ENCODE measurements around the gene ELMO1. TPM values are rescaled to one million over a fixed set of nuclear protein-coding genes. Genes with fewer than 3 reads are reported as not detected.

ELMO1 gene
- total and polyA plus RNA-seq, 2 of the 13 experiments (the other 11 are each of a cell fraction or from before 2014, with no cell fraction given): 0.11 to 0.17 TPM

GRCh38 chr7:37388811-37389210, 59.9 kb downstream of the ELMO1 start:
- no peaks in the 10 kb centered on the region for H3K9me3 ChIP-seq (ENCODE audit: low read length)
- no peaks in the 10 kb centered on the region for H3K36me3 ChIP-seq (replicated peaks in 1 of 2; ENCODE audit: control insufficient read depth in 1 of 2, insufficient read depth in 2 of 2, low read length in 2 of 2)
- WGBS (ENCODE audit: low lambda C conversion rate): 33% methylated on average over 4 of the region's 4 CpGs
- ATAC-seq: no peak
- FAIRE-seq: no peak
- no peak overlapping the region for H2AFZ ChIP-seq (ENCODE audit: low read length)
- 0 out of 5 replicates have a peak, but pooled peaks cover 0 to 7% of the 10 kb centered on the region in 2 experiments for H3K27me3 ChIP-seq (ENCODE audit: control insufficient read depth in 1 of 2, insufficient read depth in 2 of 2, low read length in 2 of 2)
- H3K4me3 ChIP-seq (replicated peaks in 1 of 3; ENCODE audit: insufficient read depth in 1 of 3, low read depth in 2 of 3, low read length in 3 of 3): no peak overlapping the region
- BruUV-seq (replicated peaks): no TSS peak
- no peaks in the 10 kb centered on the region for H3K4me1 ChIP-seq (ENCODE audit: insufficient read depth, low read length)
- no peak for DNase-seq (ENCODE audit: low spot score)
- ChIA-PET CTCF (ENCODE audit: low intra/inter-chr PET ratio, low total read pairs) (no interaction called here), POLR2A (no interaction called here)
- in situ Hi-C loops (cut with HindIII; ENCODE audit: extremely low pct_ligation_motif_present, low pct_unique_long_range_greater_than_20kb): no loop called here
- H3K4me2 ChIP-seq (ENCODE audit: low read depth, low read length): no peak overlapping the region
- intact Hi-C loops (cut with micrococcal nuclease; ENCODE audit: unreplicated experiment): no loop called here
- H3K9ac ChIP-seq (ENCODE audit: insufficient read depth, low read depth, low read length): no peak overlapping the region
- no peaks in the 10 kb centered on the region; the same call in 1 of the 2 replicates for H4K20me1 ChIP-seq (ENCODE audit: insufficient read depth, low read length)
- no peaks in the 10 kb centered on the region for H3K79me2 ChIP-seq (ENCODE audit: insufficient read depth, low read length)
- no peak overlapping the region for H3K27ac ChIP-seq (ENCODE audit: extremely low read length, insufficient read depth, low read length)
- TF ChIP-seq AGO1 (IDR thresholded peaks at IDR 0.05; ENCODE audit: low read depth, low read length, poor library complexity, severe bottlenecking): no peak
- no peak for TF ChIP-seq PHB2 (IDR thresholded peaks at IDR 0.05; ENCODE audit: partially characterized antibody)
- TF ChIP-seq MXD1 (CRISPR knock-in tag; IDR thresholded peaks at IDR 0.05): no peak
- TF ChIP-seq PHF20 (CRISPR knock-in tag; IDR thresholded peaks at IDR 0.05): no peak

GRCh38 chr7:37385787-37386186, 62.9 kb downstream of the ELMO1 start:
- BruUV-seq (replicated peaks): no TSS peak
- no peak overlapping the region for H3K4me2 ChIP-seq (ENCODE audit: low read depth, low read length)
- CTCF ChIA-PET (ENCODE audit: low intra/inter-chr PET ratio, low total read pairs): no interaction called here
- WGBS (ENCODE audit: low lambda C conversion rate): 33% methylated on average over 3 of the region's 6 CpGs
- POLR2A ChIA-PET: no interaction called here
- DNase-seq (ENCODE audit: low spot score) (no peak), FAIRE-seq (no peak), ATAC-seq (no peak)
- H3K27ac ChIP-seq (ENCODE audit: extremely low read length, insufficient read depth, low read length): no peak overlapping the region
- no peak overlapping the region for H3K9ac ChIP-seq (ENCODE audit: insufficient read depth, low read depth, low read length)
- H3K36me3 ChIP-seq (replicated peaks in 1 of 2; ENCODE audit: control insufficient read depth in 1 of 2, insufficient read depth in 2 of 2, low read length in 2 of 2): no peaks in the 10 kb centered on the region
- H4K20me1 ChIP-seq (ENCODE audit: insufficient read depth, low read length): no peaks in the 10 kb centered on the region
- no peaks in the 10 kb centered on the region for H3K79me2 ChIP-seq (ENCODE audit: insufficient read depth, low read length)
- 0 out of 5 replicates have a peak, but pooled peaks cover 0 to 7% of the 10 kb centered on the region in 2 experiments for H3K27me3 ChIP-seq (ENCODE audit: control insufficient read depth in 1 of 2, insufficient read depth in 2 of 2, low read length in 2 of 2)
- in situ Hi-C loops (cut with HindIII; ENCODE audit: extremely low pct_ligation_motif_present, low pct_unique_long_range_greater_than_20kb): no loop called here
- intact Hi-C loops (cut with micrococcal nuclease; ENCODE audit: unreplicated experiment): no loop called here
- H3K4me3 ChIP-seq (replicated peaks in 1 of 3; ENCODE audit: insufficient read depth in 1 of 3, low read depth in 2 of 3, low read length in 3 of 3): no peak overlapping the region
- H3K9me3 ChIP-seq (ENCODE audit: low read length): no peaks in the 10 kb centered on the region
- TF ChIP-seq ZNF572 (CRISPR knock-in tag; IDR thresholded peaks at IDR 0.05) (no peak), DPF2 (CRISPR knock-in tag; IDR thresholded peaks at IDR 0.05; ENCODE audit: borderline replicate concordance, low read depth) (no peak), CENPT (CRISPR knock-in tag; IDR thresholded peaks at IDR 0.05; ENCODE audit: low read depth) (no peak), ZSCAN30 (CRISPR knock-in tag; IDR thresholded peaks at IDR 0.05) (no peak)
- no peaks in the 10 kb centered on the region for H3K4me1 ChIP-seq (ENCODE audit: insufficient read depth, low read length)
- no peak overlapping the region for H2AFZ ChIP-seq (ENCODE audit: low read length)

Data from HepG2 (cell line).